Ishikawa (cell line): ENCODE data around the gene DEPDC5.

Source experiments
- CEBPB ChIP-seq: IDR thresholded peaks from 2 replicates; pipeline ENCODE4 v1.6.1; 2012
- CREB1 ChIP-seq: IDR thresholded peaks from 2 replicates; pipeline ENCODE4 v1.6.1; 2012; ENCODE audit warnings: low read depth
- EGR1 ChIP-seq: IDR thresholded peaks from 2 replicates; pipeline ENCODE4 v1.6.1; 2012
- EP300 ChIP-seq: IDR thresholded peaks from 2 replicates; pipeline ENCODE4 v1.6.1; 2012; ENCODE audit warnings: borderline replicate concordance
- FOXM1 ChIP-seq: IDR thresholded peaks from 2 replicates; pipeline ENCODE4 v1.6.1; 2012; ENCODE audit warnings: low read depth, borderline replicate concordance
- MAX ChIP-seq: IDR thresholded peaks from 2 replicates; pipeline ENCODE4 v1.6.1; 2012
- NFIC ChIP-seq: IDR thresholded peaks from 2 replicates; pipeline ENCODE4 v1.6.1; 2012
- RAD21 ChIP-seq: IDR thresholded peaks from 2 replicates; pipeline ENCODE4 v1.6.1; 2012; ENCODE audit warnings: low read depth
- REST ChIP-seq: IDR thresholded peaks from 2 replicates; pipeline ENCODE4 v1.6.1; 2012; ENCODE audit warnings: low read depth, mild to moderate bottlenecking
- TAF1 ChIP-seq: IDR thresholded peaks from 2 replicates; pipeline ENCODE4 v1.6.1; 2012; ENCODE audit warnings: low read depth, mild to moderate bottlenecking
- TCF12 ChIP-seq: IDR thresholded peaks from 2 replicates; pipeline ENCODE4 v1.6.1; 2012; ENCODE audit warnings: low read depth
- TEAD4 ChIP-seq: IDR thresholded peaks from 2 replicates; pipeline ENCODE4 v1.6.1; 2012
- USF1 ChIP-seq: IDR thresholded peaks from 2 replicates; pipeline ENCODE4 v1.6.1; 2012
- YY1 ChIP-seq: IDR thresholded peaks from 2 replicates; pipeline ENCODE4 v1.6.1; 2012; ENCODE audit warnings: low read depth
- ZBTB7A ChIP-seq: IDR thresholded peaks from 2 replicates; pipeline ENCODE4 v1.6.1; 2012; ENCODE audit warnings: low read depth

Gene DEPDC5

GRCh38 chr22:31917227-31917921 lies 163.6 kb downstream of the DEPDC5 start:
- no peak for TF ChIP-seq NFIC
- no peak for TF ChIP-seq TCF12
- no peak for TF ChIP-seq MAX
- TF ChIP-seq FOXM1: no peak
- no peak for TF ChIP-seq YY1
- no peak for TF ChIP-seq EGR1
- no peak for TF ChIP-seq CREB1
- no peak for TF ChIP-seq CEBPB
- TF ChIP-seq REST: no peak
- TF ChIP-seq TAF1: no peak
- TF ChIP-seq TEAD4: no peak
- TF ChIP-seq EP300: no peak
- no peak for TF ChIP-seq RAD21
- TF ChIP-seq ZBTB7A: no peak
- no peak for TF ChIP-seq USF1

GRCh38 chr22:31919730-31920129 lies 165.9 kb downstream of the DEPDC5 start:
- TF ChIP-seq EGR1: no peak
- no peak for TF ChIP-seq CEBPB
- TF ChIP-seq YY1: no peak
- no peak for TF ChIP-seq RAD21

GRCh38 chr22:31920306-31920705 lies 166.5 kb downstream of the DEPDC5 start:
- no peak for TF ChIP-seq TAF1
- TF ChIP-seq RAD21: no peak
- TF ChIP-seq FOXM1: no peak
- TF ChIP-seq CEBPB: no peak
- no peak for TF ChIP-seq MAX
- TF ChIP-seq NFIC: no peak
- no peak for TF ChIP-seq CREB1
- no peak for TF ChIP-seq TCF12
- no peak for TF ChIP-seq REST
- no peak for TF ChIP-seq YY1
- no peak for TF ChIP-seq TEAD4
- TF ChIP-seq EP300: no peak
- TF ChIP-seq USF1: no peak
- no peak for TF ChIP-seq EGR1
- TF ChIP-seq ZBTB7A: no peak

GRCh38 chr22:31921106-31921505 lies 167.3 kb downstream of the DEPDC5 start:
- no peak for TF ChIP-seq TCF12
- TF ChIP-seq CREB1: no peak
- TF ChIP-seq TEAD4: no peak
- TF ChIP-seq TAF1: no peak
- TF ChIP-seq USF1: no peak

GRCh38 chr22:31922534-31922933 lies 168.7 kb downstream of the DEPDC5 start:
- TF ChIP-seq TEAD4: no peak
- no peak for TF ChIP-seq USF1
- TF ChIP-seq NFIC: no peak
- TF ChIP-seq EGR1: no peak
- no peak for TF ChIP-seq FOXM1
- no peak for TF ChIP-seq MAX
- TF ChIP-seq TCF12: no peak
- no peak for TF ChIP-seq CEBPB
- TF ChIP-seq EP300: no peak
- TF ChIP-seq RAD21: no peak
